Femur (tissue), 1 donor: ENCODE data around the gene CSRP1.
"Not testable (repeated sequence)": the region's sequence is repeated elsewhere in the genome, so short reads cannot be mapped to it uniquely, and the experiment has no call there.

ENCODE experiments used
- DNase-seq: peaks from one replicate; pipeline ENCODE4 v3.0.0-alpha.2; 2017

Gene CSRP1

DNA sequence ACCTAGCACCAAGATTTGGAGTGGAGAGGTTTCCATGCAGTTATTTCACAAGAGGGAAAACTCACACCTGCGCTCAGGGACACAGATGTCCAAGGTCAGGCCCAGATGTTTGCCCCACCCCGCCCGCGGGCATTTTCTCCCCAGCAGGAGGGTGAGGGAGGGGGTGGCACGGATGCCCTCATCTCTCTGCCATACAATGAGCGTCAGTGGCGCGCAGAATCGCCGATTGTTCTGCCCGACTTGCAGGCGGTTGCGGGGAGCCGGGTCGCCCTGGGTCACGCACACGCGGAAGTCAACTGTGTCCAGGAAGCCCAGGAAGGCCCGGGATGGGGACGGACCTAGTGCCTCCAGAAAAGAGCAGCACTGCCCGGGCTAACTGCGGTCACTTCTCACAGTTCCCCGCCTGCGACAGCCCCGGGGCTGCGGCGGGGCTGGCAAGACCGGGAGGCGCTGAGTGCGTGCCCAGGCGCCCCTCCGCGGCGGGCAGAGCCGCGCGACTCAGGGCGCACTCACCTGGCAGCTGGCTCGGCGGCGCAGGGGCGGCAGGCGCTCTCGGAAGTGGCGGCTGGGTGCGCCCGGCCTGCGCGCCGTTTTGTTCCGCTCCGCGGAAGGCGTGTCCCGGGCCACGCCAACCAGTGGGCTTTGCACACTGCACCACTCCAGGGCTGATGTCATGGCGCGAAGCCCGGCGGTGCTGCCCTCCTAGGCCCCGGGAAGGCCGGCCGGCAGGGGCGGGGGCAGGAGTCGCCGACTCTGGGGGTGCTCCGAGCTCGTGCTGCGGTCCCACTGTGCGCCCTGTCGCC lies at the start of gene CSRP1:
Gene CSRP1, minus strand, starts transcription at position 567 of the 803 bp plus-strand sequence. CDS start 10,820 bp downstream, outside the sequence.
- DNase-seq, result peak; percentile 88

DNA sequence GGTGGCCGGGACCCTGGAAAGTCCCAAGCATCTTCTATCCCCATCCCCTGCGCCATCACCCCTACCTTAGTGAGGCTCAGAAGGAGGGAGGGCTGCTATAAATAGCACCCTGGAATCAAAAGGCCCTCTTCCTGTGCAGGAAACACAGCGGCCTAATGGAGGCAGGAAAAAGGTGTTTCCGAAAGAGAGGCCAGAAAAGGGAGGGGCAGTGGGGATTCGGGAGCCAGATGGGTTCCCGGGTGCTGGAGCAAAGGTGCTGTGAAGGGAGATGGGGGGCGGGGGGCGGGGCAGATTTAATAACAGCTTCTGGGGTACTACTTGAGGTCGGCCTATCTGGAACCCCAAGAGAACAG lies 48.6 kb upstream of the CSRP1 start:
- no peak for DNase-seq

DNA sequence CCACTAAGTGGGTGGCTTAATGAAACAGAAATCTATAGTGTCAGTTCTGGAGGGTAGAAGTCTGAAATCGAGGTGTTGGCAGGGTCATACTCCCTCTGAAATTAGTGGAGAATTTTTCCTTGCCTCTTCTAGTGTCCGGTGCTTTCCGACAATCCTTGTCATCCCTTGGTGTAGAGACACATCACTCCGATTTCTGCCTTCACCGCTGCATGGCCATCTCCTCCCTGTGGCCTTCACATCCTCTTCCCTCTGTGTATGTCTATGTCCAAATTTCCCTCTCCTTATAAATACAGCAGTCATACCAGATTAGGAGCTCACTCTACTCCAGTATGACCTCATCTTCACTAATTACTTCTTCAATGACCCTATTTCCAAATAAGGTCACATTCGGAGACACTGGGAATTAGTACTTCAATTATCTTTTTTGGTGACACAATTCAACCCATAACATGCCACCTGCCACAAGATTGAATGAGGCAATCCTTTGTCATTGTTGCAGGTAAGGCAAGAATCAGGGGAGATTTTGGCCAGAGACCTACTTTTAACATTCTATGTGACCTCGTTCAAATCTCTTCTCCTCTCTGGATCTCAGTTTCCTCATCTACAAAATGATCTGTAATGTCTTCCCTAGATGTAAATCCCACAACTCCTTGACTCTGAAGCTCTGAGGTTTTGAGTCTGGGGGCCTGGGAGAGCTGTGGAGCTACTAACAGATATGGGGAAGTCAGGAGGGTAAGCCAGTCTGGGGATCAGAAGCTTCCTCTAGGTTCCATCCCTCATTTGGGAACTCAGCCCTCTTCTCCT lies 48.1 kb upstream of the CSRP1 start:
- no peak for DNase-seq

DNA sequence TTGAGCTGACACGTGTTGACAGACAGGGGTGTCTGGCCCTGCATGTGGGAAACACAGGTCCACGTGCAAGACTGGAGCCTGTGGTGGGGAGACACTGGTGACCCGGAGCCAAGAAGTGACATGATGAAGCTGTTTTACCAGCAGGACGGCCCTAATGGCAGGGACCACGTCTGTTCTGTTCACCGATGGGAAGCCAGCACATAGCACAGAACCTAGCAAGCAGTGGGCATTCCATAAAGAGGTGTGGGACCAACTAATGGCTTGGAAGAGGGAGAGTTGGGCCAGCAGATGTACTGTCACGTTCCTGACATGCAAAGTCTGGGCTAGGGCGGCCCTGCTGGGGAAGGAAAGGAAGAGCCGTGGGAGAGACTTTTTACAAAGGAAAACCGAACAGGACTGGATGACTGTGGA lies 47.3 kb upstream of the CSRP1 start:
- DNase-seq, result no peak

DNA sequence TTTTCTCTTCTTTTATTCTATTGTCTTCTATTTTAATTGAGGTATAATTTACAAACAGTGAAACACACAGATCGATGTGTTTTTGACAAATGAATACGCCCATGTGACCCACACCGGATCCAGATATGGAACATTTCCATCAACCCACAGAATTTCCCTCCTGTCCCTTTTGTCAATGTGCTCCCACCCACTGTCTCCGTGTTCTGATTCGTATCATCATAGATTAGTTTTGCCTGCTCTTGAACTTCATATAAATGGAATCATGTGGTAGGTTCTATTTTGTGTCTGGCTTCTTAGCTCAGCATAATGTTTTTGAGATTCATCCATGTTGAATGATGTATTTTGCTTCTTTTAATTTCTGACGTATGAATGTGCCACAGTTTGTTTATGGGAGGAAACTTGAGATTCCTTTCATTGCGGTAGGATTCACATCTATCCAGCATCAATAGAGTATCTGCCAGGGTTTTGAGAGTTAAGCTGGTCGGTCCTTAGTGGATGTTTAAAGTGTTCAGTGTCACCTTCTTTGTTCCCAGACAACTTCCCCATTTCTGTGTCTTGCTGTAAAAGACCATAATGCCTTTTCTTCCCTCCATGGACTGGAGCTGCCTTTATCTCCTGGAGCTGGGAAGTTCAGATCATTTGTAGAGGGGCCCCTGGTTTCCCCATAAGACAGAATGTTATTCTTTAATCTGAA lies 46.7 kb upstream of the CSRP1 start:
- no peak for DNase-seq

- DNase-seq, result peak; percentile 53
These were observed 46.0 kb upstream of the CSRP1 start for GRCh38 chr1:201552941-201553351.

GRCh38 chr1:201551877-201552731 lies 45.2 kb upstream of the CSRP1 start:
- peak; percentile 72 for DNase-seq

DNA sequence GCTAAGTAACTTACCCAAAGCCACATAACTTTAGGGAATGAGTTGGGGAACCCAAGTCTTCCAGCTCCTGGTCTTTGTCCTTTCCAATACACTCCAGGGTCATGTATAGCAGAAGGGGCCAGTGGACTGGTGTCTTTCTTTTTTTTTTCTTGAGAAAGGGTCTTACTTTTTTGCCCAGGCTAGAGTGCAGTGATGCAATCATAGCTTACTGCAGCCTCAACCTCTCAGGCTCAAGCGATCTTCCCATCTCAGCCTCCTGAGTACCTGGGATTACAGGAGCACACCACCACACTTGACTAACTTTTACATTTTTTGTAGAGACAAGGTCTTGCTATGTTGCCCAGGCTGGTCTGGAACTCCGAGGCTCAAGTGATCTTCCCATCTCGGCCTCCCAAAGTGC lies 44.2 kb upstream of the CSRP1 start:
- DNase-seq, result no peak

DNA sequence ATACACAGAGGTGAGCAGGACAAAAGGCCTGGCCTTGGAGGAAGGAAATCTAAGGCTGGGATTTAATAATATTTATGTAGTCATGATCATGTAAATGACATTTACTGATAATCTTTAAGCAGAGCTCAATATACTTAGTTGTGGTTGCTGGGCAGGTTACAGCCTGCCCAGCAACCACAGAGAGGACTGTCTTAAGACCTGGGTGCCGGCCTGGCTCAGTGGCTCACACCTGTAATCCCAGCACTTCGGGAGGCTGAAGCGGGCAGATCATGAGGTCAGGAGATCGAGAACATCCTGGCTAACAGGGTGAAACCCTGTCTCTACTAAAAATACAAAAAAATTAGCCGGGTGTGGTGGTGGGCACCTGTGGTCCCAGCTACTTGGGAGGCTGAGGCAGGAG lies 42.6 kb upstream of the CSRP1 start:
- not testable (repeated sequence) for DNase-seq

DNA sequence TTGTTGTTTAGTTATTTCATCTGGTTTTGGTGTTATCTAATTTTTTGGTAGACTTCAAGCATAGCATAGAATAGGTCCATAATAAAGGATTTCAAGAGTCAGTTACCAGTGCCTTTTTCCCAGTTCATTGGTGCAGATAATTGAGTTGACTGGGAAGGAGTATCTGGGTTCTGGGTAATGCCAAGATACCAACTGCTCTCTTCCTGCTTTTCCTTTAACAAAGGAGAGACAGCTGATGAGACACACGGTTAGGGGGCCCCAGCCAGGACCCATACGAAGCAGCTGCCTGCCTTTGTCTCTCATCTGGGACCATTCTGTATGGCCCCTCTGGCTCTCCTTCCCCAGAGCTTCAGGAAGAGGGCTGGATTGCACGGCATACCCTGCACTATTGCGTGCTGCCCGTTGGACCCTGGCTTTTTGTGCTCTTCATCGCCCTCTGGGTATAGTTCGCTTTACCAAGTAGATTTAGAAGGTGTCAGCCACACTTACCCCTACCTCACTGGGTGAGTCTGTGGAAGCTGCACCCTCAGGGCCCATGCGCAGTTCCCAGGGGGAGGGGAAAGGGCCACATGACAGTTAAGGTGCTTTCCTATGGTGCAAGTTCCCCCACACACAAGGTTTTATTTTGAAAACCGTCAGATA lies 39.0 kb upstream of the CSRP1 start:
- no peak for DNase-seq

GRCh38 chr1:201544710-201545109 lies 37.8 kb upstream of the CSRP1 start:
- no peak for DNase-seq

DNA sequence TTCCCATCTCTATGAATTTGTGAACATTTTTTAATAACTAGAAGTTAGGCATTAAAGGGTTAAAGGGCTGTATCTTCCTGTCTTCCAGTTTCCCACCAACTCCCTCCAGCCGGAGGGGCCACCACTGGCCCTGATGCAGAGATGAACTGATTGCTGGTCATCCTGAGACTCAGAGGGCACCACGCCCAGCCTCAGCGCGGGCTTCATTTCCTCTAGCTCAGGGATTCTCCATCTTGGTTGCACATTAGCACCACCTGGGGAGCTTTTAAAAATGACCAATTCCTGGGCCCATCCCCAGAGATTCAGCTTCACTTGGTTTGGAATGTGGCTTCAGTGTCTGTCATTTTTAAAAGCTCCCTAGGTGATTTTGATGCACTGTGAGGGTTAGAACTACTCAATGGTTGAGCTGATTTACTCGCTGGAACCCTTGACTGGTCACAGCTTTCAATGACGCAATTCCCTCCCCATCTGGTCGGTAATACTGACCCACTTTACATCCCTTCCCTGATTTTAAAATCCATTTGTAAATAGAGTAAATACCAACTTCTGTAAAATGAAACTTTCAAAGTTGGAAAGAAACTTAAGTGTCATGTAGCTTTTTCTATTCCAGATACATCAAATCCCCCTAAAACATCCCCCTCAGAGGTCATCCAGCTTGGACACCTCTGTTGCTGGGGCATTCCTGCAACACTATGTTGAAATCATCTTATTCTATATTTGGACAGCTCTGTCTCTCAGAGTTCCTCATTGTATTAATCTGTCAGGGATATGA lies 37.1 kb upstream of the CSRP1 start:
- DNase-seq, result no peak

GRCh38 chr1:201542309-201543035 lies 35.5 kb upstream of the CSRP1 start:
- no peak for DNase-seq

- no peak for DNase-seq
These were observed 34.2 kb upstream of the CSRP1 start for GRCh38 chr1:201540846-201541735.

DNA sequence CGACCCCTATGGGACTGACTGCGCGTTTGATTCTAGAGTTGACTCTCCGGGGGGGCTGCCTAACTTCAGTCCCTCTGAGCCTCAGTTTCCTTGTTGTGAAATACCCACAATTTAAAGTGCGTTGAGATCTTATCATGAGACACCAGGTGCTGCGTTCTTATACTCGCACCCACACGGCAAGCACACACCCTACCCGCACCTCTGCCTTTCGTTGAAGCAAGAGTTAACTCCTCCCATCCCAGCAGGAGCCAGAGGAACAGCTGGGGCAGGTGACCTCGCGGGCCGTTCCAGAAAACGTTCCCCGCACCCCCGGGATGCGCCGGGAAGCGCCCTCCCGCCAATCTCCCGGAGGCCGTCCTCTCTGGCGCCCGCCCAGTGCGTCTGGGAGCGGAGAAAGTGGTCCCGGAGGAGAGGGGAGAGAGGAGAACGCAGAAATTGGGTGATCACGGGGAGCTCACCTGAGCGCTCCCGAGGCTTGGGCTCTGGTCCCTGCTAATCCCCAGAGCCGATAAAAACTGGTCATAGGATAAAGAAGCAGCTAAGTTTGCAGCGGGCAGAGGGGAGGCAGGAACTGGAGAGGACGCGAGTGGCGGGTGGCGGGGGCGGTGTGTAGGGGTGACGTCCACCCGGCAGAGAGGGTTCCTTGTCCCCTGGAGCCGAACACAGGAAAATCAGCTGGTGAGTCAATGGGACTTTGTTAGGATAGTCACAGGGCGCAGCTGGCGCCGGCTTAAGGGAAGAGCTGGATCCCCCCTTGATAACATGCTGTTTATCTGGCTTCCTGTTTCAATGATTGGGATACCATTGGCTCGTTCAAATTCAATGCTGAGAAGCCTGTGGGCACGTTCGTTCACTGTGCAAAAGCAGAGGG lies 32.9 kb upstream of the CSRP1 start:
- DNase-seq, result peak; percentile 69

- peak; percentile 90 for DNase-seq
These were observed 32.0 kb upstream of the CSRP1 start, which contains the start of gene NAV1 for GRCh38 chr1:201538612-201539551. NAV1 (plus strand) TSS chr1:201539127; CDS start chr1:201622885, 83,758 bp downstream.
